SK-N-MC (cell line): ENCODE measurements around the gene HADHA.

ENCODE experiments used
- EZH2 ChIP-seq: fragments of 200-600 bp; sonication (generic); IDR thresholded peaks from one replicate; pipeline ENCODE4 v1.6.1; 2017; ENCODE audit warnings: antibody characterized with exemption
- FOXP2 ChIP-seq: optimal IDR thresholded peaks from 2 replicates; pipeline ENCODE3; 2011; ENCODE audit warnings: mild to moderate bottlenecking, moderate library complexity; ENCODE audit not compliant: insufficient read depth; ENCODE audit errors: extremely low read length, control extremely low read depth
- POLR2AphosphoS5 ChIP-seq: IDR thresholded peaks from 2 replicates; pipeline ENCODE4 v1.6.1; 2012; ENCODE audit warnings: mild to moderate bottlenecking, low read depth, low read length, borderline replicate concordance

DNA sequence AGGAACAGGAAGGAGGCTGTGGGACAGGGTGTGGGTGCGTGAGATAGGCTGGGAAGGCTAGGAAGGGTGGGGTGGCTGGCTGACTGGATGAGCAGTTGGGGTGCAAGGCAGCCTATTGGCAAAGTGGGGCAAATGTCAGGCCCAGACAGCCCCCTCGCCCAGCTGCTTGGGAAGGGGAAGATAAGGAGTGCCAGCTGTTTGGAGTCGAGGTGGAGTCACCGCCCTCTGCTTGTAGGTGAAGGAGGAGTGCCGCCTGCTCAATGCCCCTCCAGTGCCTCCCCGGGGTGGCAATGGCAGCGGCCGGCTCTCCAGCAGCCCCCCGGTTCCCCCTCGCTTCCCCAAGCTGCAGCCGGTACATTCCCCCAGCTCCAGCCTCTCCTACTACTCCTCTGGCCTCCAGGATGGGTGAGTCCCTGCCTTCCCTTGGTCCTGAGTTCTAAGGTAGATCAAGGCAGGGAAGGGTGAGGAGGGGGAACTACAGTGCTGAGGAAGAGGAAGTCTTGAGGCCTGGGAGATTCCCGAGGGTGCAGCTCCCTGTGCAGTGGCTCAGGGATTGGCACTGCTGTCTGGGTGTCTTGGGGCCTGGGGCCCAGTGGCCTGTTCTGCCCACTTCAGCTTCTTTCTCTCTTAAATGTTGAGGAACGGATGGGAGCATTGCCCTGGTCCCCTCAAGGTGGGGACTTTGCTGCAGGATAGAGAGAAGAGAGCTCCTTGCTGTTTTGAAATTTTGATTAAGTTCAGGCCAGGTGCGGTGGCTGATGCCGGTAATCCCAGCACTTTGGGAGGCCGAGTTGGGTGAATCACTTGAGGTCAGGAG, 58.3 kb downstream of the HADHA start:
- TF ChIP-seq EZH2 (no peak), POLR2AphosphoS5 (no peak), FOXP2 (no peak)
